ENCODE measurements around the gene TEX10. TPM values are rescaled to one million over a fixed set of nuclear protein-coding genes. Genes with fewer than 3 reads are reported as not detected.

The TEX10 gene
- total and polyA plus RNA-seq, 9 of the 15 experiments (the other 6 are each of a cell fraction or from before 2014, with no cell fraction given), result 27.8 to 60.0 (median 47.9) TPM

DNA sequence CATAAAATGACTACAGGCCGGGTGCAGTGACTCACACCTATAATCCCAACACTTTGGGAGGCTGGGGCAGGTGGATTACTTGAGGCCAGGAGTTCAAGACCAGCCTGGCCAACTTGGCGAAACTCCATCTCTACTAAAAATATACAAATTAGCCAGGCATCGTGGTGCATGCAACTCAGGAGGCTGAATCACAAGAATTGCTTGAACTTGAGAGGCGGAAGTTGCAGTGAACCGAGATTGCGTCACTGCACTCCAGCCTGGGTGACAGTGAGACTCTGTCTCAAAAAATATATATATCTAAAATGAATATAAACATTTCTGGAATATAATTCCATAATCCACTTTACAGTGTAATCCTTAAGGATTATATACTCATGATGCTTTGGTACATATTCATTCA is 66.5 kb downstream of the TEX10 start (continued):
- TF ChIP-seq, protein P1, sequence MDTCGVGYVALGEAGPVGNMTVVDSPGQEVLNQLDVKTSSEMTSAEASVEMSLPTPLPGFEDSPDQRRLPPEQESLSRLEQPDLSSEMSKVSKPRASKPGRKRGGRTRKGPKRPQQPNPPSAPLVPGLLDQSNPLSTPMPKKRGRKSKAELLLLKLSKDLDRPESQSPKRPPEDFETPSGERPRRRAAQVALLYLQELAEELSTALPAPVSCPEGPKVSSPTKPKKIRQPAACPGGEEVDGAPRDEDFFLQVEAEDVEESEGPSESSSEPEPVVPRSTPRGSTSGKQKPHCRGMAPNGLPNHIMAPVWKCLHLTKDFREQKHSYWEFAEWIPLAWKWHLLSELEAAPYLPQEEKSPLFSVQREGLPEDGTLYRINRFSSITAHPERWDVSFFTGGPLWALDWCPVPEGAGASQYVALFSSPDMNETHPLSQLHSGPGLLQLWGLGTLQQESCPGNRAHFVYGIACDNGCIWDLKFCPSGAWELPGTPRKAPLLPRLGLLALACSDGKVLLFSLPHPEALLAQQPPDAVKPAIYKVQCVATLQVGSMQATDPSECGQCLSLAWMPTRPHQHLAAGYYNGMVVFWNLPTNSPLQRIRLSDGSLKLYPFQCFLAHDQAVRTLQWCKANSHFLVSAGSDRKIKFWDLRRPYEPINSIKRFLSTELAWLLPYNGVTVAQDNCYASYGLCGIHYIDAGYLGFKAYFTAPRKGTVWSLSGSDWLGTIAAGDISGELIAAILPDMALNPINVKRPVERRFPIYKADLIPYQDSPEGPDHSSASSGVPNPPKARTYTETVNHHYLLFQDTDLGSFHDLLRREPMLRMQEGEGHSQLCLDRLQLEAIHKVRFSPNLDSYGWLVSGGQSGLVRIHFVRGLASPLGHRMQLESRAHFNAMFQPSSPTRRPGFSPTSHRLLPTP (IDR thresholded peaks at IDR 0.05; ENCODE audit: borderline replicate concordance, extremely low read depth, insufficient read length), result no peak
- no peak for TF ChIP-seq RBM39 (optimal IDR thresholded peaks at IDR 0.05; ENCODE audit: low read depth, low read length)
- TF ChIP-seq CEBPB (tag; IDR thresholded peaks at IDR 0.05), result no peak
- TF ChIP-seq ZNF23 (CRISPR knock-in tag; IDR thresholded peaks at IDR 0.05), result no peak
- no peak for TF ChIP-seq ZNF76 (CRISPR knock-in tag; IDR thresholded peaks at IDR 0.05; ENCODE audit: borderline replicate concordance)
- TF ChIP-seq ATF7 (IDR thresholded peaks at IDR 0.05), result no peak
- TF ChIP-seq SRSF9 (IDR thresholded peaks at IDR 0.05; ENCODE audit: borderline replicate concordance, low read depth, low read length), result no peak
- TF ChIP-seq POU5F1 (IDR thresholded peaks at IDR 0.05; ENCODE audit: borderline replicate concordance, low read depth, low read length, partially characterized antibody), result no peak

DNA sequence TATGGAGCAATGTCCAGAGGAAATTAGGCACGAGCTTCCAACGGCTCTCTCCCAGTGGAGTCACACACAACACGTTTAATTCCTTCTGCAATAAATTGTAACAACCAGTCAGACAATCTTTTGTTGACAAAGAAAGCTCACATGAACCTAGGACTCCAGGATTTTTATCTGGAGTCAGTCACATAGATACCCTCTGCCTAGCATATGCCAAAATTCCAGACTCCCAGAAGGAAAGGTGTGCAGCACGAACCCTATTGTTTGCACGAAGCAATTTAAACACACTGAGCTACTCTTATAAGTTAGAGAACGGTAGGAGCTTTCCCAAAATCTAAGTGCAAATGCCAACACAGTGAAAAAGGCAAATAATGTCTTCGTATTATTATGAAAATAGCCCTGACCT is 67.1 kb downstream of the TEX10 start:
- no peak for FAIRE-seq
- in situ Hi-C loops (cut with MboI), result no loop called here
- TF ChIP-seq ILF3 (IDR thresholded peaks at IDR 0.05; ENCODE audit: borderline replicate concordance) (no peak), EP400 (IDR thresholded peaks at IDR 0.05) (no peak), HIVEP1 (CRISPR knock-in tag; IDR thresholded peaks at IDR 0.05) (no peak), JUND (IDR thresholded peaks at IDR 0.05; ENCODE audit: borderline replicate concordance, low read depth, low read length) (no peak), JUND (tag; IDR thresholded peaks at IDR 0.05; ENCODE audit: borderline replicate concordance, low read depth, low read length) (no peak), TAF9B (IDR thresholded peaks at IDR 0.05; ENCODE audit: partially characterized antibody) (no peak)
- TF ChIP-seq, protein P2, sequence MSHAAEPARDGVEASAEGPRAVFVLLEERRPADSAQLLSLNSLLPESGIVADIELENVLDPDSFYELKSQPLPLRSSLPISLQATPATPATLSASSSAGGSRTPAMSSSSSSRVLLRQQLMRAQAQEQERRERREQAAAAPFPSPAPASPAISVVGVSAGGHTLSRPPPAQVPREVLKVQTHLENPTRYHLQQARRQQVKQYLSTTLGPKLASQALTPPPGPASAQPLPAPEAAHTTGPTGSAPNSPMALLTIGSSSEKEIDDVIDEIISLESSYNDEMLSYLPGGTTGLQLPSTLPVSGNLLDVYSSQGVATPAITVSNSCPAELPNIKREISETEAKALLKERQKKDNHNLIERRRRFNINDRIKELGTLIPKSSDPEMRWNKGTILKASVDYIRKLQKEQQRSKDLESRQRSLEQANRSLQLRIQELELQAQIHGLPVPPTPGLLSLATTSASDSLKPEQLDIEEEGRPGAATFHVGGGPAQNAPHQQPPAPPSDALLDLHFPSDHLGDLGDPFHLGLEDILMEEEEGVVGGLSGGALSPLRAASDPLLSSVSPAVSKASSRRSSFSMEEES (CRISPR knock-in tag; IDR thresholded peaks at IDR 0.05), result no peak
- TF ChIP-seq, protein P3, sequence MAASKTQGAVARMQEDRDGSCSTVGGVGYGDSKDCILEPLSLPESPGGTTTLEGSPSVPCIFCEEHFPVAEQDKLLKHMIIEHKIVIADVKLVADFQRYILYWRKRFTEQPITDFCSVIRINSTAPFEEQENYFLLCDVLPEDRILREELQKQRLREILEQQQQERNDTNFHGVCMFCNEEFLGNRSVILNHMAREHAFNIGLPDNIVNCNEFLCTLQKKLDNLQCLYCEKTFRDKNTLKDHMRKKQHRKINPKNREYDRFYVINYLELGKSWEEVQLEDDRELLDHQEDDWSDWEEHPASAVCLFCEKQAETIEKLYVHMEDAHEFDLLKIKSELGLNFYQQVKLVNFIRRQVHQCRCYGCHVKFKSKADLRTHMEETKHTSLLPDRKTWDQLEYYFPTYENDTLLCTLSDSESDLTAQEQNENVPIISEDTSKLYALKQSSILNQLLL (CRISPR knock-in tag; IDR thresholded peaks at IDR 0.05; ENCODE audit: borderline replicate concordance), result no peak

More for the DNA sequence above, 67.1 kb downstream of the TEX10 start:
- Histone ChIP-seq H3K27me3 (ENCODE audit: control insufficient read depth in 2 of 2, insufficient read depth in 2 of 2, low read length in 2 of 2) (no peaks in the 10 kb centered on the region), H3K9ac (ENCODE audit: insufficient read depth in 1 of 2, low read depth in 2 of 2, low read length in 2 of 2) (no peak overlapping the region), H2AFZ (ENCODE audit: low read depth, low read length) (no peak overlapping the region), H3K9me3 (replicated peaks; ENCODE audit: control insufficient read depth, insufficient read depth, low read depth, low read length) (peaks cover 5% of the 10 kb centered on the region), H3K36me3 (ENCODE audit: control insufficient read depth, insufficient read depth, low read length) (peaks cover 32% of the 10 kb centered on the region), H4K20me1 (replicated peaks; ENCODE audit: control insufficient read depth, insufficient read depth, low read length) (no peaks in the 10 kb centered on the region), H3K79me2 (ENCODE audit: control insufficient read depth, insufficient read depth, low read length) (no peaks in the 10 kb centered on the region), H3K27ac (ENCODE audit: extremely low read depth, low read depth, low read length) (no peak overlapping the region), H3K4me2 (ENCODE audit: insufficient read depth, low read length) (no peak overlapping the region), H3K4me1 (replicated peaks in 1 of 2; ENCODE audit: control insufficient read depth in 2 of 2, insufficient read depth in 2 of 2, low read length in 2 of 2) (peaks cover 0 to 17% of the 10 kb centered on the region in 2 experiments; a peak in 4 of 5 replicates), H3K9me1 (ENCODE audit: control insufficient read depth, insufficient read depth, low read length) (no peaks in the 10 kb centered on the region), H3K4me3 (no peak overlapping the region)
- CTCF ChIA-PET (ENCODE audit: low intra/inter-chr PET ratio), result no interaction called here
- DNase-seq (ENCODE audit: extremely low read depth in 1 of 4, low spot score in 3 of 4), result no peak
- ATAC-seq, result no peak
- WGBS (ENCODE audit: insufficient coverage, low coverage, missing lambda C conversion rate), result 82% methylated on average over 7 of the region's 7 CpGs
- intact Hi-C loops (cut with micrococcal nuclease), result loop anchor here (10.0 kb wide), 1 partner anchor 309 kb away; no protein-coding TSS in a partner anchor
- POLR2A ChIA-PET, result no interaction called here
- BruUV-seq (replicated peaks), result no TSS peak
